Aorta (tissue), 5 donors: Measurements from ENCODE around the gene ASPDH. TPM values are rescaled to one million over a fixed set of nuclear protein-coding genes. Genes with fewer than 3 reads are reported as not detected.

ENCODE experiments used
- ATAC-seq: fragments of 200-7000 bp; cut with Tn5 transposase; one replicate; pipeline ENCODE4 v1.9.1; 2022; ENCODE audit warnings: moderate library complexity; ENCODE audit not compliant: low FRiP score
- DNase-seq, 2 donors: peaks; one replicate each; pipeline ENCODE4 v3.0.0-alpha.2; 2020
- H3K27ac ChIP-seq, 2 donors: one replicate each; pipeline ENCODE4 v1.5.1; 2013; ENCODE audit warnings: low read length in 2 of 2, mild to moderate bottlenecking in 2 of 2, moderate library complexity in 2 of 2, control low read depth in 1 of 2, inconsistent platforms in 1 of 2, low read depth in 1 of 2
- H3K27me3 ChIP-seq, 2 donors: one replicate each; pipeline ENCODE4 v1.6.1; 2013; ENCODE audit warnings: control low read depth in 1 of 2, low read length in 1 of 2, mild to moderate bottlenecking in 1 of 2, moderate library complexity in 1 of 2; ENCODE audit not compliant: insufficient read depth in 2 of 2, control insufficient read depth in 1 of 2
- H3K36me3 ChIP-seq, 2 donors: one replicate each; pipeline ENCODE4 v1.6.1; 2013; ENCODE audit warnings: control low read depth in 1 of 2, low read length in 1 of 2, mild to moderate bottlenecking in 1 of 2; ENCODE audit not compliant: insufficient read depth in 2 of 2, control insufficient read depth in 1 of 2
- H3K4me1 ChIP-seq, 2 donors: one replicate each; pipeline ENCODE4 v1.6.1; 2013; ENCODE audit warnings: low read length in 2 of 2, control low read depth in 1 of 2, mild to moderate bottlenecking in 1 of 2, moderate library complexity in 1 of 2; ENCODE audit not compliant: insufficient read depth in 2 of 2, control insufficient read depth in 1 of 2
- H3K4me3 ChIP-seq, 2 donors: one replicate each; pipeline ENCODE4 v1.5.1; 2013; ENCODE audit warnings: low read length in 2 of 2, control low read depth in 1 of 2, mild to moderate bottlenecking in 1 of 2
- H3K9me3 ChIP-seq: one replicate; pipeline ENCODE4 v1.6.1; 2013; ENCODE audit warnings: mild to moderate bottlenecking, low read length; ENCODE audit not compliant: control insufficient read depth
- WGBS, 2 donors: extraction: QIAGEN DNeasy Blood & Tissue Kit; methylation state at CpG; one replicate each; pipeline ENCODE4 v1.1.7; 2013; 5-methylcytosine and 5-hydroxymethylcytosine counted together
- intact Hi-C, 2 donors: fragments of 100-400 bp; cut with DNase I; formaldehyde crosslinking; loops; one replicate each; pipeline versions ENCODE4 v1.14.2 to v1.15.0; 2022
- polyA plus RNA-seq, 2 donors: library from polyadenylated mRNA; stranded (reverse); fragments of 200-250 nt; gene quantifications; one replicate each; pipeline ENCODE4 v1.2.3, GENCODE V29; 2013
- total RNA-seq, 2 donors: library from RNA; stranded (reverse); fragmentation: NEBNext Ultra II Directional; extraction: Animal tissue kit (Norgen Biotek cat#: 25700); gene quantifications; one replicate each; pipeline ENCODE4 v1.2.1, GENCODE V29; 2021
- donor health status: healthy with polysubstance abuse.
- donor health status: Bipolar disorder and iron deficiency.
- donor health status: DM: no; HTN: no; CAD: no.
- donor health status: DM: no; HTN: no; CAD: no.
- donor health status: DM: yes; HTN: yes; CAD: no.

The ASPDH gene
- total and polyA plus RNA-seq, 4 donors = 1.9 TPM; not detected in 3

GRCh38 chr19:50512999-50513745, 541 bp downstream of the ASPDH start:
- no peaks in the 10 kb centered on the region for H3K36me3 ChIP-seq
- WGBS, 2 donors = 43 to 47% methylated on average over 11 to 12 of the region's 12 CpGs
- H3K9me3 ChIP-seq = no peaks in the 10 kb centered on the region
- no peak overlapping the region for H3K4me3 ChIP-seq
- no peak for ATAC-seq
- no peak overlapping the region for H3K27ac ChIP-seq
- peak in 1 of 2 donors; percentile 30 for DNase-seq
- no peaks in the 10 kb centered on the region for H3K4me1 ChIP-seq
- intact Hi-C loops = loop anchor here in 1 of 2 donors (2.0 kb wide), 1 partner anchor 36 kb away; the partner anchor contains the start of genes EMC10 and GARIN5A
- no peaks in the 10 kb centered on the region for H3K27me3 ChIP-seq

- Histone ChIP-seq H3K36me3 (no peaks in the 10 kb centered on the region), H3K9me3 (no peaks in the 10 kb centered on the region), H3K27me3 (no peaks in the 10 kb centered on the region), H3K4me1 (no peaks in the 10 kb centered on the region), H3K27ac (no peak overlapping the region), H3K4me3 (no peak overlapping the region)
- ATAC-seq = no peak
- intact Hi-C loops = loop anchor here in 1 of 2 donors (2.0 kb wide), 1 partner anchor 36 kb away; the partner anchor contains the start of genes EMC10 and GARIN5A
- 92% methylated on average over 31 to 36 of the region's 36 CpGs for WGBS, 2 donors
- peak in 1 of 2 donors; percentile 79 for DNase-seq
These were observed 1.4 kb downstream of the ASPDH start for GRCh38 chr19:50512112-50512998.

- DNase-seq (peak; percentile 99), ATAC-seq (peak; percentile 96)
- H3K4me1 ChIP-seq = no peaks in the 10 kb centered on the region
- H3K36me3 ChIP-seq = no peaks in the 10 kb centered on the region
- H3K27ac ChIP-seq = peak within 1 kb of the TSS in 1 of 2 donors; percentile 2
- intact Hi-C loops = no loop called here
- peak within 1 kb of the TSS; percentile 51 to 63 for H3K4me3 ChIP-seq
- no peaks in the 10 kb centered on the region for H3K9me3 ChIP-seq
- 1 to 2% methylated on average over 69 of the region's 69 CpGs for WGBS, 2 donors
- H3K27me3 ChIP-seq = no peaks in the 10 kb centered on the region
These were observed 2.5 kb downstream of the ASPDH start, which contains the start of gene JOSD2 for GRCh38 chr19:50511069-50511822. Gene JOSD2 (minus strand): TSS chr19:50511191. CDS start chr19:50510431, 760 bp downstream.

GRCh38 chr19:50510700-50511068, 3.0 kb downstream of the ASPDH start:
- DNase-seq (no peak), ATAC-seq (no peak)
- Histone ChIP-seq H3K4me1 (no peaks in the 10 kb centered on the region), H3K4me3 (peak overlapping the region; percentile 51 to 63), H3K27me3 (no peaks in the 10 kb centered on the region), H3K27ac (no peak overlapping the region), H3K9me3 (no peaks in the 10 kb centered on the region), H3K36me3 (no peaks in the 10 kb centered on the region)
- 1 to 2% methylated on average over 10 of the region's 10 CpGs for WGBS, 2 donors
- intact Hi-C loops = no loop called here

- no peak for ATAC-seq
- Histone ChIP-seq H3K4me1 (no peaks in the 10 kb centered on the region), H3K27me3 (no peaks in the 10 kb centered on the region), H3K36me3 (no peaks in the 10 kb centered on the region), H3K9me3 (no peaks in the 10 kb centered on the region), H3K27ac (no peak overlapping the region), H3K4me3 (peak overlapping the region; percentile 51 to 63)
- WGBS, 2 donors = 31 to 33% methylated on average over 26 of the region's 26 CpGs
- intact Hi-C loops = no loop called here
- DNase-seq = peak in 1 of 2 donors; percentile 76
These were observed 3.5 kb downstream of the ASPDH start for GRCh38 chr19:50510121-50510670.

GRCh38 chr19:50509366-50509765, 4.3 kb downstream of the ASPDH start:
- Histone ChIP-seq H3K27ac (no peak overlapping the region), H3K36me3 (no peaks in the 10 kb centered on the region), H3K9me3 (no peaks in the 10 kb centered on the region), H3K27me3 (no peaks in the 10 kb centered on the region), H3K4me3 (no peak overlapping the region), H3K4me1 (no peaks in the 10 kb centered on the region)
- intact Hi-C loops = no loop called here
- 86% methylated on average over 11 of the region's 11 CpGs for WGBS, 2 donors
- ATAC-seq (no peak), DNase-seq (peak in 1 of 2 donors; percentile 63)

GRCh38 chr19:50508843-50509190, 4.9 kb downstream of the ASPDH start:
- H3K4me3 ChIP-seq = no peak overlapping the region
- H3K27ac ChIP-seq = no peak overlapping the region
- DNase-seq (peak in 1 of 2 donors; percentile 49), ATAC-seq (no peak)
- no peaks in the 10 kb centered on the region for H3K4me1 ChIP-seq
- intact Hi-C loops = no loop called here
- WGBS, 2 donors = 85 to 90% methylated on average over 3 of the region's 3 CpGs
- H3K36me3 ChIP-seq = no peaks in the 10 kb centered on the region
- H3K9me3 ChIP-seq = no peaks in the 10 kb centered on the region
- H3K27me3 ChIP-seq = no peaks in the 10 kb centered on the region

GRCh38 chr19:50507376-50507775, 6.3 kb downstream of the ASPDH start:
- intact Hi-C loops = no loop called here
- peak in 1 of 2 donors; percentile 59 for DNase-seq
- Histone ChIP-seq H3K4me3 (no peak overlapping the region), H3K4me1 (no peaks in the 10 kb centered on the region), H3K36me3 (no peaks in the 10 kb centered on the region), H3K27me3 (no peaks in the 10 kb centered on the region), H3K27ac (no peak overlapping the region), H3K9me3 (no peaks in the 10 kb centered on the region)
- ATAC-seq = no peak
- 90 to 91% methylated on average over 8 of the region's 8 CpGs for WGBS, 2 donors
